D341Med (cell line): ENCODE results near the gene ROR1.
"Not testable (repeated sequence)": the region's sequence is repeated elsewhere in the genome, so short reads cannot be mapped to it uniquely, and the experiment has no call there.

Source experiments
- DNase-seq: peaks from one replicate; pipeline ENCODE4 v3.0.0; 2012; ENCODE audit warnings: low spot score

Gene ROR1

DNA sequence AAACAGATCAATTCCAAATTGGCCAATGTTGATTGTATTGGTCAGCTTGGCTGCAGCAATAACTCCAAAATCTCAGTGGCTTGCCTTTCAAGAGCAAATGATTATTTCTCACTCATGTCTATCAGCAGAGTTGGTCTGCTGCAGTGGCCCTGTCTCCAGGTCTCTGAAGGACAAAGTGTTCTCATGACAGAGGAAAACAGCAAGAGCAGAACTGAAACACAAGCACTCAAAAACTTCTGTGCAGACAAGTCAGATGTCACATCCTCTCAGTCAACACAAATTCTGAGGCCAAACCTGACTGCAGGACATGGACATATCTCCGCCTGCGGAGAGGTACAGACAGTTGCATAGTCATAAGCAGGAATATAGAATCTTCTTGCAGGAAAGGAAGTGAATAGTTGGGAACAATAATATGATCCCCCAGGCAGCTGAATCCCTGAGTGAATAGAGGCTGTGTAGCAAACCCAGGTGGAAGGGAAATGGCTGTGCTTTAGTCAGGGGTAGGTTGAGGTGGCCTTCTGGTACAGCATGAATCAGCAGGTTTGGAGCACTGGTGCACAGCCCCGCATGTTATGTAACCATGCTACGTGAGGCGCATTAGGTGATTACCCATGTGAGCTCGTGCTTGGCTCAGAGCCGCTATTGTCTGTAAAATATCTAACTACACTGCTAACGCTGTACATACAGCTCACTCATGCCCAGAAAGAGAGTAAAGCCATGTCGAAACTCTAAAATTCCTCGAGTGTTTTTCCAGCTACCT, 412.5 kb downstream of the ROR1 start:
- DNase-seq, result no peak

DNA sequence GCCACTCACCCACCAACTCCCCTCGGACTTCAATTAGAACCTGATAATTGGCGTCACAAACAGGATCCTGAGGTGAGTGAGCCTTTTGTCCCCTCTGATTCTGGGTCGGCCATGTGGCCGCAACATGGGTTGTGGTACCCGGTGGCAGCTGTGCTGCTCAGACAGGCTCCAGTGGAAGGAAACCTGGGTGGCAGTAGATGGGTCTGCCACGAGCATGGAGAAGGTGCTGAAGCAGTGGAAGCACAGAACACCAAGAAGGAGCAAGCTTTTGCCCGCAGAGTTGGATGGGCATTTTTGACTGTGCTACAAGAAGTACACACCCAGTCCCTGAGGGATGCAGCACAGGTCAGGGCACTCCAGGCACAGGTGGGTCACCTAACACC, 413.1 kb downstream of the ROR1 start:
- DNase-seq, result no peak

GRCh38 chr1:64187646-64188045, 413.8 kb downstream of the ROR1 start:
- no peak for DNase-seq

DNA sequence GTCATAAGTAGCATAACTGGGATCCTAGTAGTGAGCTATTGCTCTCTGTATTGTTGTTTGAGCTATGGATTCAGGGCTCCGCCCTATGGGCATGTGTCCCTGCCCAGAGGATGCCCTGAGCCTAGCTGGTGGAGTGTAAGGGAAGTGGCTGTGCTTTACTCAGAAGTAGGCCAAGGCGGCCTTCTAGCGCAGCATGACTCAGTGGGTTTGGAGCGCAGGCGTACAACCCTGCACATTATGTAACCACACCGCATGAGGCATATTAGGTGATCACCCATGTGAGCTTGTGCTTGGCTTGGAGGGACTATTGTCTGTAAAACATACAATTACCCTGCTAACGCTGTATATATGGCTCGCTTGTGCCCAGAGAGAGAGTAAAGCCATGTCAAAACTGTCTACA, 418.5 kb downstream of the ROR1 start:
- DNase-seq, result no peak

- no peak for DNase-seq
These were observed 420.6 kb downstream of the ROR1 start for GRCh38 chr1:64194168-64195080.

DNA sequence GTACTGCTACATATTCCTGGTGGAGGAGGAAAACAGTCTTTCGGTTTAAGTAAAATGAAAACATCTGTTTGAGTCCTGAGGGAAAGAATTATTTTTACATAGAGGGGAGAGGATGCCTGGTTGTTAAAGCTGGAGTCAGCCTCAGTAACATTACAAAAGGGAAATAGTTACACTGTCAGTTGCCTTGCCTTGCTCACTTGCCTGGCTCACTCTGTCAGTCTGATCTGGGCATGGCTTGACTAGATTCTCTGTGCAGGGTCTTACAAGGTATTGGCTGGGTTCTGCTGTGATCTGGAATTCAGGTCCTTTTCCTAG, 421.2 kb downstream of the ROR1 start:
- DNase-seq, result no peak

DNA sequence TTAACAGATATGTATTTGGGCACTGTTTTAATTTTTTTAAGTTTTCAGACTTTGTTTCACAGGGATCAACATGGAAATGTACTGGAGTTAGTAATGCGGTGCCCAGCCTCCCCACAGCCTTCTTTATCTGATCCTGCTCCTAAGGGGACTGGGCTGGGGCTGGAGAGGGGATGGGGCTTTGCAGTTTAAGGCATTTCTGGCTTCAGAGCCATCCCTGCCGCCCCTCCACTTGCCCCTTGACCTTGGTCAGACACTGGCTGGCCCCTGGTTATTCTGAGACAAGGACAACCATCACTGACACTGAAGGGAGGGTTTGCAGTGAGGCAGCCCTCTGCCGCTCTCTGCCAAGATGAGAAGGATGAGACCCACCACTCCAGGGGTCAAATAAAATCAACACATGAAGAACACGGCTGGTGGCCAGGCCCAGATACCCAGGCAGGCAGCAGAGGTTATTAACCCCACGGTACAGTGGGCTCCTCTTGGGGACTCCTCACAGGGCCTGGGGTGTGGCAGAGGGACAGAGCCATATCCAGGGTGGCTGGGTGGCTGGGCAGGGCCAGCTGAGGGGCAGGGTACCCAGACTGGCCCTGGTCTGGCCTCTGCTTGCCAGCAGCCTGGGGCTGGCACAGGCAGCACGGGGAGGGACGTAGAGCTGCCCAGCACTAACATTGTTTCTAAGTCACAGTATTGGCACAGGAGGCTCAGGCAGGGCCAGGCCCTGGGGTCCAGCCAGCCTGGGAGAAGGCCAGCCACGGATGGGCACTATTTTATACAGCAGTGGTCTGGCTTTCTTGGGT, 422.5 kb downstream of the ROR1 start:
- DNase-seq, result no peak

- DNase-seq, result no peak
These were observed 423.3 kb downstream of the ROR1 start for GRCh38 chr1:64197076-64197475.

DNA sequence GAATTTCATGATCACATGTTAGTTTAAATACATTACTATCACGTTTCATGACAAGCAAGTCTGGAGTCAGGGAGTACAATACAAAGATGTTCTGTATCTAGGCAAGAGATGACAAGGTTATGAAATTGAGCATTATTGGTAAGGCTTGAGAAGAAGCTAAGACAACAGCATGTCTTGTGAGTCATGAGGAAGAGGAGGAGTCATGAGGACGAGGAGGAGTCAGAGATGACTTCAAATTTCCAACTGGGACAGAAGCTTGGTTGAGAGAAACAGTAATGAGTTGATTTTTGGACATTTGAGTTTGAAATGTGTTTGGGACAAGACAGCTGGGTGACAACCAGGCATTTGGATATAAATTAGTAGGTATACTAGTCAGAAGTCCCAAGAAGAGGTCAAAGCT, 425.3 kb downstream of the ROR1 start:
- DNase-seq, result no peak

GRCh38 chr1:64200064-64200463, 426.2 kb downstream of the ROR1 start:
- DNase-seq, result no peak

DNA sequence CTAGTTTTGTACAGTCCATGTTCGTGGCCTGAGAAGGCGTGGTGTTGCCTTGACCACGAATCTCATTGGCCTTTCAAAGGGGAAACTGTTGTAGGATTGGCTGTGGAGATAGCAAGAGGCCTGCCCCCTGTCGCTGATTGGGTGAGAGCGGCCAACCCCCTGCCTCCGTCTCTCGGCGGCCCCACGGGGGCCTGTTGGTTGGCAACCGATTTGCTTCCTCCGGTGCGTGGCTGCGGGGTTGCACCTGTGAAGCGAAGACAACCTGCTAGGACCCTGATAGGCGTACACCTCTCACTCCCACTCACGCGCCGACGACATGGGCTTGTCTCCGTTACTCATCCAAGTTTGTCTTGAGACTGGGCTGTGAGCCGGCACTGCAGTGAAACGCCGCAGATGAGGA, 429.6 kb downstream of the ROR1 start, which contains the start of gene UBE2U:
Gene UBE2U (plus strand): TSS at position 204 of the 400 bp plus-strand sequence. CDS start 428 bp downstream, outside the sequence.
- DNase-seq, result no peak

GRCh38 chr1:64209221-64209620, 435.4 kb downstream of the ROR1 start:
- no peak for DNase-seq

DNA sequence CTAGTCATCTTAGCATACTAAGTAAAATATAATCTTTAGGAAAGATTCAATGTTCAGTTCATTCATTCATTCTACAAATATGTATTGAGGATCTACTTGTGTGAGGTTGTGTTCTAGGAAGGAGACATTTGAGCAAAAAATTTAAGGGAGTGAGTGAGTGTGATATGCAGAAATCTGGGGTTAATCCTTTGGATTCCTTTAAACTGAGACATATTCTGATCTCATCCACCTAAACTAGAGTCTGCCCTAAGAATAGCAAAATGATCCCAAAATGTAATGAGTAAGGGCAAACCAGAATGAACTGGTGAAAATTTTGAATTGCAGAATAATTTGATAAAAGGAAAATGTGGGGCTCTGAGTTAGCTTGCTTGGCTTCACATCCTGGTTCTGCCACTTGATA, 438.2 kb downstream of the ROR1 start:
- DNase-seq, result no peak

GRCh38 chr1:64215576-64215975, 441.8 kb downstream of the ROR1 start:
- DNase-seq, result no peak

DNA sequence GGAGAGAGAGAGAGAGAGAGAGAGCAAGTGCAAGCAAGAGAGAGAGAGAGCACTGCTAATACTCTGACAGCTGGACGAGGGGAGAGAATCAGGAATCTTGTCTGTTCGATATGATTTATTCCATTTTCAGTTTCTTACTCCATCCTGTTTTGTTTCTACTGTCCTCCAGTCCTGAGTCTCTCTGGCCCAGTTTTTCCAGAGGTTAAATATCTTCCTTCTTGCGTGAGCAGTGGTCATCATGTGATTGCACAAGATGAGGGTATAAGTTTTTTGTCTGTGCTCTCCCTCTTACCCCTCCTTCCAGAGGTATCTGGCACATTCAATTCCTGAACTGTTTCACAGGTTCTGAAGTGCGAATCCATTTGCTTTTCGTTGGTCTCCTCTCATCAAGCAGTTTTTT, 446.4 kb downstream of the ROR1 start:
- DNase-seq, result no peak

GRCh38 chr1:64223329-64224151, 449.7 kb downstream of the ROR1 start:
- no peak for DNase-seq

DNA sequence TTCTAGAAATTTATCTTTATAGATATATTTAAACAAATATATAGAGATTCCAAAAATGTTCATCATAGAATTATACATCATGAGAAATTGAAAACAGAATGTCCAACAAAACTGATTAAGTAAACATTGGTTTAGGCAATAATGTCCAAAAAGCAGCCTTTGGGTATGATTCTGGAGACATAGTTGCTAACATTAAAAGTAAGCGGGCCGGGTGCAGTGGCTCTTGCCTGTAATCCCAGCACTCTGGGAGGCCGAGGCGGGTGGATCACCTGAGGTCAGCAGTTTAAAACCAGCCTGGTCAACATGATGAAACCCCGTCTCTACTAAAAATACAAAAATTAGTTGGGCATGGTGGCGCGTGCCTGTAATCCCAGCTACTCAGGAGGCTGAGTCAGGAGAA, 450.4 kb downstream of the ROR1 start:
- not testable (repeated sequence) for DNase-seq

- no peak for DNase-seq
These were observed 454.5 kb downstream of the ROR1 start for GRCh38 chr1:64228167-64228957.

GRCh38 chr1:64229307-64229706, 455.5 kb downstream of the ROR1 start:
- no peak for DNase-seq
